Ovary (tissue), 3 donors: ENCODE results near the gene MSH2.

ENCODE experiments used
- CTCF ChIP-seq, 3 donors: fragments of 450-650 bp in 2 of 3; fragments of 200-600 bp in 1 of 3; IDR thresholded peaks; one replicate each; pipeline versions ENCODE4 v1.5.1 to v1.8.0; 2016 to 2022; ENCODE audit warnings: antibody characterized with exemption in 3 of 3, mild to moderate bottlenecking in 1 of 3
- EP300 ChIP-seq: sonication (generic); formaldehyde crosslinking; IDR thresholded peaks from one replicate; pipeline ENCODE4 v1.6.1; 2017; ENCODE audit warnings: antibody characterized with exemption
- POLR2A ChIP-seq: fragments of 450-650 bp; IDR thresholded peaks from one replicate; pipeline ENCODE4 v1.6.1; 2017; ENCODE audit warnings: antibody characterized with exemption, mild to moderate bottlenecking, moderate library complexity
- donor health status: DM: no; HTN: no; CAD: no.

- TF ChIP-seq CTCF (IDR thresholded peaks at IDR 0.05) = no peak
- no peak for TF ChIP-seq EP300
- no peak for TF ChIP-seq POLR2A
Observed at GRCh38 chr2:47426786-47427185, 23.8 kb downstream of the MSH2 start.
